Mesenchymal stem cell (in vitro differentiated cells and primary cell): ENCODE data around the gene ARHGEF5. TPM values are rescaled to one million over a fixed set of nuclear protein-coding genes. Genes with fewer than 3 reads are reported as not detected.
"Not testable (repeated sequence)": the region's sequence is repeated elsewhere in the genome, so short reads cannot be mapped to it uniquely, and the experiment has no call there.

Experiments
- DNase-seq: peaks from one replicate; pipeline ENCODE4 v3.0.0-alpha.2; 2013
- H2AFZ ChIP-seq: one replicate; pipeline ENCODE4 v1.6.1; 2013; ENCODE audit warnings: low read depth, mild to moderate bottlenecking, control low read depth, inconsistent platforms, low read length, moderate library complexity
- H2AK5ac ChIP-seq: 2 replicates; pipeline ENCODE4 v1.6.1; 2013; ENCODE audit warnings: low read length, moderate library complexity, mild to moderate bottlenecking, inconsistent platforms; ENCODE audit not compliant: severe bottlenecking
- H2BK120ac ChIP-seq: one replicate; pipeline ENCODE4 v1.6.1; 2013; ENCODE audit warnings: low read depth, mild to moderate bottlenecking, inconsistent platforms, low read length, moderate library complexity
- H2BK12ac ChIP-seq, 2 experiments: one replicate each; pipeline ENCODE4 v1.6.1; 2013; ENCODE audit warnings: inconsistent platforms in 2 of 2, low read length in 2 of 2, mild to moderate bottlenecking in 2 of 2, moderate library complexity in 2 of 2, control low read depth in 1 of 2
- H2BK15ac ChIP-seq: one replicate; pipeline ENCODE4 v1.6.1; 2013; ENCODE audit warnings: mild to moderate bottlenecking, low read depth, inconsistent platforms; ENCODE audit not compliant: poor library complexity, severe bottlenecking
- H2BK5ac ChIP-seq: 2 replicates; pipeline ENCODE4 v1.6.1; 2013; ENCODE audit warnings: low read depth, mild to moderate bottlenecking, low read length, control low read depth, inconsistent platforms; ENCODE audit not compliant: poor library complexity, severe bottlenecking
- H3K14ac ChIP-seq, 2 experiments: one replicate each; pipeline ENCODE4 v1.6.1; 2013; ENCODE audit warnings: inconsistent platforms in 2 of 2, low read length in 2 of 2, control low read depth in 1 of 2, mild to moderate bottlenecking in 1 of 2, moderate library complexity in 1 of 2
- H3K18ac ChIP-seq, 2 experiments: one replicate each; pipeline ENCODE4 v1.6.1; 2013; ENCODE audit warnings: inconsistent platforms in 2 of 2, low read length in 2 of 2, control low read depth in 1 of 2, low read depth in 1 of 2, mild to moderate bottlenecking in 1 of 2
- H3K23ac ChIP-seq, 2 experiments: one replicate each; pipeline ENCODE4 v1.6.1; 2013; ENCODE audit warnings: inconsistent platforms in 2 of 2, low read length in 2 of 2, mild to moderate bottlenecking in 2 of 2, moderate library complexity in 2 of 2, control low read depth in 1 of 2
- H3K27ac ChIP-seq: 2 replicates; pipeline ENCODE4 v1.5.1; 2013; ENCODE audit warnings: mild to moderate bottlenecking, moderate library complexity, low read length, control low read depth, inconsistent platforms; ENCODE audit not compliant: poor library complexity, severe bottlenecking
- H3K27me3 ChIP-seq, 2 experiments: 2 replicates each; pipeline versions ENCODE4 v1.6.1 to v1.7.0; 2013; ENCODE audit warnings: low read length in 2 of 2, mild to moderate bottlenecking in 2 of 2, moderate library complexity in 2 of 2, control low read depth in 1 of 2, inconsistent platforms in 1 of 2; ENCODE audit not compliant: control insufficient read depth in 1 of 2, insufficient read depth in 1 of 2
- H3K36me3 ChIP-seq, 2 experiments: 2 replicates each; pipeline versions ENCODE4 v1.6.1 to v1.7.0; 2013; ENCODE audit warnings: low read length in 2 of 2, control low read depth in 1 of 2, inconsistent platforms in 1 of 2, low read depth in 1 of 2, mild to moderate bottlenecking in 1 of 2; ENCODE audit not compliant: insufficient read depth in 2 of 2, control insufficient read depth in 1 of 2
- H3K4ac ChIP-seq, 2 experiments: one replicate each; pipeline ENCODE4 v1.6.1; 2013; ENCODE audit warnings: inconsistent platforms in 2 of 2, low read length in 2 of 2, mild to moderate bottlenecking in 2 of 2, moderate library complexity in 2 of 2, control low read depth in 1 of 2, low read depth in 1 of 2
- H3K4me1 ChIP-seq: 2 replicates; pipeline ENCODE4 v1.6.1; 2013; ENCODE audit warnings: low read depth, low read length, control low read depth; ENCODE audit not compliant: control insufficient read depth, insufficient read depth
- H3K4me2 ChIP-seq: 2 replicates; pipeline ENCODE4 v1.6.1; 2013; ENCODE audit warnings: low read length, mild to moderate bottlenecking, inconsistent platforms; ENCODE audit not compliant: poor library complexity, severe bottlenecking
- H3K4me3 ChIP-seq, 2 experiments: 2 replicates each; pipeline versions ENCODE4 v1.5.1 to v1.7.0; 2013; ENCODE audit warnings: low read length in 2 of 2, mild to moderate bottlenecking in 2 of 2, control low read depth in 1 of 2, low read depth in 1 of 2; ENCODE audit not compliant: insufficient read depth in 1 of 2
- H3K79me1 ChIP-seq: replicated peaks from 2 replicates; pipeline ENCODE4 v1.6.1; 2013; ENCODE audit warnings: mild to moderate bottlenecking, control low read depth, low read length, inconsistent platforms; ENCODE audit not compliant: poor library complexity, severe bottlenecking
- H3K9ac ChIP-seq: 2 replicates; pipeline ENCODE4 v1.7.0; 2013; ENCODE audit warnings: mild to moderate bottlenecking, low read length, moderate library complexity
- H3K9me3 ChIP-seq: 2 replicates; pipeline ENCODE4 v1.7.0; 2013; ENCODE audit warnings: mild to moderate bottlenecking, low read length; ENCODE audit not compliant: control insufficient read depth
- H4K8ac ChIP-seq: one replicate; pipeline ENCODE4 v1.6.1; 2013; ENCODE audit warnings: inconsistent platforms, mild to moderate bottlenecking, low read length, moderate library complexity
- H4K91ac ChIP-seq: one replicate; pipeline ENCODE4 v1.6.1; 2013; ENCODE audit warnings: mild to moderate bottlenecking, low read length, inconsistent platforms
- WGBS: methylation state at CpG from one replicate; pipeline ENCODE4 v1.1.7; 2013; ENCODE audit warnings: mixed read lengths; 5-methylcytosine and 5-hydroxymethylcytosine counted together
- polyA plus RNA-seq, 2 experiments: library from polyadenylated mRNA; stranded (reverse); fragments of 200-250 nt; gene quantifications; one replicate each; pipeline ENCODE4 v1.2.3, GENCODE V29; 2013

ARHGEF5 gene
- polyA plus RNA-seq (2013, experiment 1 of 2) = 4.5 TPM
- polyA plus RNA-seq (2013, experiment 2 of 2) = 4.1 TPM

- not testable (repeated sequence) for H3K4me3 ChIP-seq, H4K91ac ChIP-seq, H3K36me3 ChIP-seq, H2BK120ac ChIP-seq, H2BK12ac ChIP-seq, H3K9me3 ChIP-seq, H2BK15ac ChIP-seq, H2AK5ac ChIP-seq, H4K8ac ChIP-seq, H3K14ac ChIP-seq, H3K79me1 ChIP-seq, H2AFZ ChIP-seq, H2BK5ac ChIP-seq, H3K9ac ChIP-seq, DNase-seq, H3K4ac ChIP-seq, H3K27me3 ChIP-seq, H3K4me1 ChIP-seq, H3K18ac ChIP-seq, H3K27ac ChIP-seq, H3K4me2 ChIP-seq, H3K23ac ChIP-seq
- no CpG with 5 or more reads among the region's 50 CpGs for WGBS
These were observed at the start of gene ARHGEF5 for GRCh38 chr7:144355176-144355822. TSS of gene ARHGEF5 (plus strand) at chr7:144355402. CDS start at chr7:144362670, 7,268 bp downstream.

GRCh38 chr7:144309702-144310101, 45.5 kb upstream of the ARHGEF5 start:
- H2AFZ ChIP-seq, H3K23ac ChIP-seq, H3K27me3 ChIP-seq, H3K27ac ChIP-seq, H3K79me1 ChIP-seq, DNase-seq, H3K14ac ChIP-seq, H3K36me3 ChIP-seq, H2BK5ac ChIP-seq, H3K4me1 ChIP-seq, H3K9me3 ChIP-seq, H4K8ac ChIP-seq, H3K4ac ChIP-seq, H3K18ac ChIP-seq, H2BK120ac ChIP-seq, H2BK12ac ChIP-seq, H3K4me3 ChIP-seq, H3K9ac ChIP-seq, H2AK5ac ChIP-seq, H3K4me2 ChIP-seq, H2BK15ac ChIP-seq, H4K91ac ChIP-seq: not testable (repeated sequence)
- no CpG with 5 or more reads among the region's 2 CpGs for WGBS

GRCh38 chr7:144311218-144311617, 44.0 kb upstream of the ARHGEF5 start:
- H3K23ac ChIP-seq, H3K4me2 ChIP-seq, H3K4me3 ChIP-seq, H2BK15ac ChIP-seq, H3K4ac ChIP-seq, H3K4me1 ChIP-seq, DNase-seq, H4K8ac ChIP-seq, H2BK12ac ChIP-seq, H2BK5ac ChIP-seq, H3K9ac ChIP-seq, H3K36me3 ChIP-seq, H2AFZ ChIP-seq, H3K18ac ChIP-seq, H2BK120ac ChIP-seq, H3K27me3 ChIP-seq, H3K79me1 ChIP-seq, H3K27ac ChIP-seq, H3K14ac ChIP-seq, H2AK5ac ChIP-seq, H4K91ac ChIP-seq, H3K9me3 ChIP-seq: not testable (repeated sequence)
- no CpG with 5 or more reads among the region's 2 CpGs for WGBS

- not testable (repeated sequence) for H2BK5ac ChIP-seq, H2AFZ ChIP-seq, H3K4me3 ChIP-seq, H3K79me1 ChIP-seq, H3K4me2 ChIP-seq, H3K36me3 ChIP-seq, H3K4me1 ChIP-seq, H2BK120ac ChIP-seq, H3K27ac ChIP-seq, H3K14ac ChIP-seq, DNase-seq, H3K9me3 ChIP-seq, H4K8ac ChIP-seq, H3K4ac ChIP-seq, H3K27me3 ChIP-seq, H2BK15ac ChIP-seq, H4K91ac ChIP-seq, H3K9ac ChIP-seq, H2BK12ac ChIP-seq, H3K18ac ChIP-seq, H3K23ac ChIP-seq, H2AK5ac ChIP-seq
- no CpG with 5 or more reads among the region's 2 CpGs for WGBS
These were observed 43.2 kb upstream of the ARHGEF5 start, which contains the start of gene OR2A1 for GRCh38 chr7:144311872-144312469. TSS of gene OR2A1 (plus strand) at chr7:144312419. CDS start at chr7:144318125, 5,706 bp downstream.
